GM19099 (cell line): ENCODE measurements around the gene SP140.

Experiments used
- POLR2A ChIP-seq: IDR thresholded peaks from 3 replicates; pipeline ENCODE4 v1.6.1; 2011; ENCODE audit warnings: low read depth; ENCODE audit not compliant: insufficient read length; ENCODE audit errors: extremely low read depth

SP140 gene

GRCh38 chr2:230306474-230306873, 80.9 kb downstream of the SP140 start:
- no peak for TF ChIP-seq POLR2A

DNA sequence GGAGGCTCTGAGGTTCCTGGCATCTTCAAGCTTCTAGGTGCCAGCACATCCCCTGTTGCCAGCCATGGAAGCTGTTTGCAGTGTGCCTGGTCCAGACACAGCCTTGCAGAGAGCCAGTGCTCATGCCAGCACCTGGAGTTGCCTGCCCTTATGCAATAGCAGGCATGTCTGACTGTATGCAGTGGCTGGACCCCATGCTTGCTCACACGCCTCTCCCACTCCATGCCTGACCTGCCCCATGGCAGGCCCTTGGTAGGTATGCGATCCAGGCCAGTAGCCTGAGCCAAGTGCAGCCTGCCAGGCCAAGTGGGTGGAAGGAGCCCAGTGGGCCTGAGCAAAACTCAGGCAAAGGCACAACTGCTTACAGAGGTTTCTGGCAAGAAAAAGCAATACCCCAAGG, 81.9 kb downstream of the SP140 start:
- no peak for TF ChIP-seq POLR2A

- no peak for TF ChIP-seq POLR2A
Observed at GRCh38 chr2:230308402-230309000, 83.0 kb downstream of the SP140 start.

GRCh38 chr2:230312638-230313037, 87.1 kb downstream of the SP140 start:
- TF ChIP-seq POLR2A, result no peak

DNA sequence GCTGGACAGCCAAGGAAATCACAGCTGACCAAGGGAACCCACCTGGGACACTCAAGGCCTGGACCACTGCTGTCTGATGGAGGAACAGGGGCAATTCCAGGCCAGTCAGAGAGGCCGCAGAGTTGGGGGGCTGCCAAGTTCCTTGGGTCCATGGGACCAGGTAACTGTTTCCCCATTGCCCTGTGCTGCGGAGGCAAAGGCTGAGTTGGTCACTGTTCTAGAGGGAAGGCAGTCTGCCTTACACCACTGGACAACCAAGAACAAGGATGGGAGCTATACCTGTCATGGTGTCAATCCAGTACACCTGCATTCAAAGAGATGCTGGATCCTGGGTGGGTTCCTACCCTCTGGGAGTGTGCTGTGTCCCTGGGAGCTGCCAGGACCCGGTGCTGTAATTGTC, 91.8 kb downstream of the SP140 start:
- no peak for TF ChIP-seq POLR2A

DNA sequence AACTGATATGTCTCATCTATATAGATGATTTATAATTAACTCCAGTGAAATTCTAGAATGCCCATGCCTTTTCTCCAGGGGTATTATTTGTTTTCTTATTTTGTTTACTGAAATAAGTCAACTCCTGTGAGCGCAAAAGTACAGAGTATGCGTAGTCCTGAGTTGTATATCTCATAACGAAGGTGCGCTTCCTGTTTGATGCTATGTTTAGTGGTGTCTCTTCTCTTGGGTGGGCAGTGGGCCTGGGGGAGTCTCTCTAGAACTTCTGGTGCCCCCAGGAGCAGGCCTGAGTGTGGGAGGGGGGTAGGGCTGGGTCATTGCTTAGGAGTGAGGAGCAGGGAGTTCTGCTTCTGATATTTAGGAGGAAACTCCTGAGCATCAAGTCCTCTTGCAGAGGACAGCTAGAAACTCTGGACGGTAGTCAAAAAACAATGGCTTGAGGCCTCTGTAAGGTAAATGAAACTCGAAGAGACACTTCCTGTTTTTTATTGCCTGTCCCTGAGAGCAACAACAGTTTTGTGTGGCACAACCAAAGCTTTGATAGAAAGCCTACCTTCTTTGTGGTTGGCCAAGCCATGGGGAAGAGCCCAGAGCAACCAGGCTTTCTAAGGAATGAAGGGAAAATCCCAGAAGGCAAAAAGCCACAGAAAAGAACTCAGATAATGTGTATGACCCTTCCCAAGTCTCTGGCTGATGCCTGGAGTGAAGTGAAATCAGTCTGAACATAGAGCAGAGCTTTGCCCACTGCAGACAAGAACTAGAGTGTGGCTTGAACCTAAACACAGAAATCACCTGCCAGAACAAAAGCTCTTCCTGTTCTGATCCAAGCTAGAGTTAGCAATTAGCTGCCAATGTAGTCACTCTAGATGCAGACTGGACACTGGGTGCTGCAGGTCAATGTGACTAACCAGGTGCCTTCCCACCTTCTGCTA, 92.9 kb downstream of the SP140 start:
- TF ChIP-seq POLR2A, result no peak

GRCh38 chr2:230319211-230319862, 93.8 kb downstream of the SP140 start:
- no peak for TF ChIP-seq POLR2A

DNA sequence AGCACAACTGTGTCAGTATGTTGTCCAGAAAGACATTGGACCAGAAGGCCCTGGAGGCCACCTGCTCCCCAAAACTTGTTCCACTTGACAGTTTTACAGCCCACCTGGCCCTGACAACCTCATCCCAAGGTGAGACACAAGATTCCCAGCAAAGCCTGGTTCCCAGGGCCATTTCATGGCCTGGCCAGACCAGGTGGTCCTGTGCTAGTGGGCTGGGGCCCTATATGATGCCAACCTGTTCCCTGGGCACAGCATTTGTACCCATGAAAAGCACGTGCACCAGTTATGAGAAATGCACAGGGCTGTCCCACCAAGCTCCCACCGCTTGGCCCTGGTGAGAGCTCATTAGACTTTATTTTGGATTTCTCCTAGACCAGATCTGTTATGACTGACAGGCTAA, 95.5 kb downstream of the SP140 start:
- no peak for TF ChIP-seq POLR2A

DNA sequence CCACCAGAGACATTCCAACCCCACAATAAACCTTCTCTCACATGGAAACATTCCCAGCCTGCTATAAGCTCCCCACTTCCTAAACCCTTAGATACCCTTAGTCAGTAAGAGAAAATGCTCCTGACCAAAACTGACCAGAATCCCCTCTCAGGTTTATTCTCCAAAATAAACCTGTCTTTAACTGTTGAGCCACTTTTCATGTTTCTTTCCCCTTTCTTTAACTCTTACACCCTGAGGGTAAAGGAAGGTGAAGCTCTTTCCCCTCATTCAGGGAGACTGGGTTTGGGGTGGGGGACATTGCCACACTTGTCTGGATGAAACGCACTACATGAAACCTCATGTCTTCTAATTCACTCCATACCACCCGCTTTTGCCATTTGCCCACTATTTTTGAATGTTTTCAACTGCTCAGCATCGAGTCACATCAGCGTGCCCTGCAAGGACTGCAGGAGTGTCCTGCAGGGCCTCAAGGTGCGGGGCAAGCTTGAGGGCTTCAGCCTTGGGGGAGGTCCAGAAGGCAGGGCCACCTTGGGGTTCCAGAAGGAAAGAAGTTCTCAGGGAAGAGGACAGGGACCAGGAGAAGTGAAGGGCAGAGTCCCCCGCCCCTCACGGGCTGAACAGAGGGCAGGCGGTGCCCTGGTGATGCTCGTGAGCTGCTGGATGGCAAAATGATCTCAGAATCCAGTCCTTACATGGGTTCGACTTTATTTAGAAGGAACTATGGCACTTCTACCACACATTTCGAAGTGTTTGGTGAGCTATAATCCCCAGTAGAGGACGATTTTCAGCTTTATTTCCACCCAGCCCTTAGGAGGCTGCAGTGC, 97.2 kb downstream of the SP140 start:
- TF ChIP-seq POLR2A, result no peak

DNA sequence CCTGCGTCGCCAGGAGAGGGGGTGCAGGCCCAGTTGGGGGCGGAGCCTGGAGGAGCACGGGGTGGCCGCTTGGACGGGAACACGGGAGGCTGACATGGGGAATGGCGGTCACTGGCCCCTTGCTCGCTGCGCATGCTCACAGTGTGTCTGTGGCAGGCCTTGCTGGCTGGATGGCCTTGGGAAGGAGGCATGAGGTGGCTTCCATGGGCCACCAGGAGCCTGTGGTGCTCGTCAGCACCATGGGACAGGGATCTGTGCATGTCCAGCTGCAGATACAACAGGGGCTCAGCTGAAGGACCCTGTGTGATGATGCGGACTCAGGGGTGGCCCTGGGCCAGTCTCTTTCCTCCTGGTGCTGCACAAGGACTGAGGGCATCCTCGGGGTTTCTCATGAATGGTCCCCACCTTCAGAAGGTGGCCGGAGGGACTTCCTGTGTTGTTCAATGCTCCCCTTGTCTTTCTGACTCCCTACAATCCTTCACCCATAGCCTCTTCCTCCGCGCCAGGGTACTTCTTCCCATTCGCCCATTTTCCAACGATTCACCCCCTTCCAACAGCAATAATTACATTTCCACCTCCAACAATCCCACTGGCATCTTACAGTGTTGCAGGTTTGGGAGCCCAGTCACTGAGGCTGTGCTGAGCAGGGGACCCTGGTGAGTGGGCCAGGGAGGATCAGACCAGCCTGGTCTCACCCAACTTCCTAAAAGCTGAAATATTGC, 98.0 kb downstream of the SP140 start:
- no peak for TF ChIP-seq POLR2A

DNA sequence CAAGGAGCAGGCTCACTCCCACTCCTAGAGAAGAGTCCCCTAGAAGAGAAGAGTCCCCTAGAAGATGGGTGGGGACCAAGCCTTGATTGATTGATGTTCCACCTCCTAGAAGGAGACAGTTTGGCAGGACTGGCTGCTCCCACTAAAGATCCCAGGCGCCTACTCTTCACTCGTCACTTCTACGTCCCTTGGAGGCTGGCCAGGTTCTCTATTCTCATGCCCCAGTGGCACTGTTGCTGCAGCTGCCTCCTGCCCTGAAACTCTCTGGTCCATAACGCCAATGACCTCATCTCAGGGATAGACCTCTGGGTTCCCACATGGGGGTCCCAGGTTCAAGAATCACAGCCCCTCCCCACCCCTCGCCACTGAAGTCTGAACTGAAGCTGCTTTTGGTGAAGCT, 99.0 kb downstream of the SP140 start:
- no peak for TF ChIP-seq POLR2A

- no peak for TF ChIP-seq POLR2A
Observed at GRCh38 chr2:230325316-230326243, 100.0 kb downstream of the SP140 start.

DNA sequence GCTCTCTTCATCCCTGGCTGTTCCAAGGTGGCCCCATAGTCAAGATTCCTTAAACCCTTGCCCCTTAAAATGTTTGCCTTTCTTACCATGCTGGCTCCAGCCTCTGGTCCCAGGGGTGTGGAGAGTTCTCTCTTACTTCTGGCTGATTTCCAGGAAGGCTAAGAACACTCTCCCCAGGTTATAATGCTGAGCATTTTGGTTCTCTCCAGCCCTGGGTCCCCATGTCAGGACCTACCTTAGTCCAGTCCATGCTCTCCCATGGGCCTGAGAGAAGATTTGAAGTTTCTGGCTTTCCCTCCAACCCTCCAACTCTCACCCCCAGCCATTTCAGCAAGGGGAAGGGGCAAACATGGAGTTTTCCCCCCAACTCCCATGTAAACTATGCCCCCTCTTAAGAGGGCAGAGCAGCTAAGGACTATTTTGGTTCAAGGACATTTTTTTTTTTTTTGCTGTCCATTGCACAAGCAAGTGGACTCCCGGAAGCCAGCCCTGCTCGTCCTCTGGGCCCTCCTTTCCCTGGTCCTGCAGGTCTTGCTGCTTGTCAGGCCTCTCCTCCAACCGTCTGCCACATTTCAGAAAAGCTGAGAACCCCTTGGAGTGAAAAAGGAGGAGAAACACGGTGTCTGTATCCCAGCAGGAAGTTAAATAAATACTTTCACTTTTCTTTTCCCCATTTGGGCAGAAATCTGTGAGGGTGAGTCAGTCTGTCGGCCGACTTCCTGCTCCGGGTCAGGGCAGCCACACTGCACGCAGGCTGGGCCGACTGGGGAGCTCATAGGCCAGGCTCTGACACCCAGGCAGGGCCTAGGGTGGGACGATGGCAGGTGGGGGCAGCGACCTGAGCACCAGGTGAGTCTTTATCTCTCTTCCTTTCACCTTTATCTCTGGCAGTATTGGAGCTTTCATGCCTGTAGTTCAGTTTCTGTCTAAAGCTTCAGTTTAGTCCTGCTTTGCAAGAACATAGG, 101.2 kb downstream of the SP140 start, which contains the start of gene SP140L:
SP140L (plus strand) TSS at position 741 of the 965 bp plus-strand sequence; CDS start at position 818, 77 bp downstream.
- TF ChIP-seq POLR2A, result peak; percentile 69
